ENCODE measurements around the gene NANOGP8.

The NANOGP8 gene

GRCh38 chr15:35055416-35056105 lies 29.5 kb downstream of the NANOGP8 start:
- no peak for DNase-seq

- DNase-seq = no peak
Measured at GRCh38 chr15:35054380-35054779, 30.7 kb downstream of the NANOGP8 start.

GRCh38 chr15:35047996-35048395 lies 37.1 kb downstream of the NANOGP8 start:
- no peak for DNase-seq

- DNase-seq = peak; percentile 8
Measured at GRCh38 chr15:35047528-35047927, 37.6 kb downstream of the NANOGP8 start.

- no peak for DNase-seq
Measured at GRCh38 chr15:35043373-35044095, 41.6 kb downstream of the NANOGP8 start.

GRCh38 chr15:35040339-35041255 lies 44.5 kb downstream of the NANOGP8 start:
- DNase-seq = no peak

GRCh38 chr15:35038626-35039451 lies 46.3 kb downstream of the NANOGP8 start:
- no peak for DNase-seq
